HG03139 (cell line): ENCODE results near the gene SNX2.

Source experiments
- ATAC-seq: cut with Tn5 transposase; IDR thresholded peaks from one replicate; pipeline ENCODE4 v1.9.1; 2021; ENCODE audit not compliant: unreplicated experiment

The SNX2 gene

GRCh38 chr5:122770477-122770876 lies 4.4 kb upstream of the SNX2 start:
- no peak for ATAC-seq

DNA sequence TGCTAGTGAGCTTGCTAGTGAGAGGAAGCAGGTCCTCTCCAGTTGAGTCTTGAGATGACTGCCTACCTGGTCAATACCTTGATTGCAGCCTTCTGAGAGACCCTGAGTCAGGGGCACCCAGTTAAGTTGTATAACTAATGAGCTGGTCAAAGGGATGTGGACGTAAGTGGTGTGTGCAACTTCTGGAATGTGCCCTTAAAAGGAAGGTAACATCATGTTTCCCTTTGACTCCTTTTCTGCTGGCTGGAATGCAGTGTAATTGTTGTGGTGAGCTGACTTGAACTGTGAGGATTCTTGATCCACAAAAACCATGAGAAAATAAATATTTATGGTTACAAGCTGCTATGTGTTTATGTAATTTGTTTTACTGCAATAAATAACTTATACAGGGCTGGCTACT lies 2.4 kb upstream of the SNX2 start:
- ATAC-seq, result no peak

GRCh38 chr5:122773619-122774018 lies 1.3 kb upstream of the SNX2 start:
- no peak for ATAC-seq

- ATAC-seq, result peak; percentile 23
Measured at GRCh38 chr5:122774519-122774860, 390 bp upstream of the SNX2 start.

GRCh38 chr5:122775550-122776542 lies 966 bp downstream of the SNX2 start:
- ATAC-seq, result no peak

DNA sequence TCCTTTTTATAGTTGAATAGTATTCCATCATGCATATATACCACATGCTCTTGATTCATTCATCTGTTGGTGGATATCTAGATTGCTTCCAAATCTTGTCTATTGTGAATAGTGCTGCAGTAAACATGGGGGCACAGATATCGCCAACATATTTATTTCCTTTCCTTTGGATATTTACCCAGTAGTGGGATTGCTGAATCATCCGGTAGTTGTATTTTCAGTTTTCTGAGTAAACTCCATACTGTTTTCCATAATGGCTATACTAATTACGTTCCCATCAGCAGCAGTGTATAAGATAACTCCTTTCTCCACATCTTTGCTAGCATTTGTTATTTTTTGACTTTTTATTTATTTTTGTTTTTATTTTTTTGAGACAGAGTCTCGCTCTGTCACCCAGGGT lies 3.3 kb downstream of the SNX2 start:
- no peak for ATAC-seq

GRCh38 chr5:122779451-122779850 lies 4.6 kb downstream of the SNX2 start:
- ATAC-seq, result no peak

DNA sequence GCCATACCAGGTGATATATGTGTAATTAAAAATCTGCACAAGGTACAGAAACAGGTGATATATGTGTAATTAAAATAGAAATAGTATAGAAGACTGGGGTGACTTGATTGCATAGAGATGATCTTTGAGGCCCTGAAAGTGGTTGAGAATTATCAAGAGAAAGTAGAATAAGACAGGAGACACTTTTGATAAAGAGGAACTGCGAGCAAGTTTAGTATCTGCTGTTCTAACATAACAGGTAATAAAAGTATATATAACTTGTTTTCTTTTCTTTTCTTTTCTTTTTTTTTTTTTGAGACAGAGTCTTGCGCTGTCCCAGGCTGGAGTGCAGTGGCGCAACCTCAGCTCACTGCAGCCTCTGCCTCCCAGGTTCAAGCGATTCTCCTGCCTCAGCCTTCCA lies 5.4 kb downstream of the SNX2 start:
- ATAC-seq, result no peak

- ATAC-seq, result no peak
Measured at GRCh38 chr5:122781465-122781864, 6.6 kb downstream of the SNX2 start.

- ATAC-seq, result no peak
Measured at GRCh38 chr5:122785294-122785693, 10.4 kb downstream of the SNX2 start.

- ATAC-seq, result no peak
Measured at GRCh38 chr5:122788371-122788770, 13.5 kb downstream of the SNX2 start.

GRCh38 chr5:122788996-122789395 lies 14.1 kb downstream of the SNX2 start:
- no peak for ATAC-seq

GRCh38 chr5:122789461-122790171 lies 14.7 kb downstream of the SNX2 start:
- ATAC-seq, result no peak

- no peak for ATAC-seq
Measured at GRCh38 chr5:122790354-122791103, 15.6 kb downstream of the SNX2 start.

DNA sequence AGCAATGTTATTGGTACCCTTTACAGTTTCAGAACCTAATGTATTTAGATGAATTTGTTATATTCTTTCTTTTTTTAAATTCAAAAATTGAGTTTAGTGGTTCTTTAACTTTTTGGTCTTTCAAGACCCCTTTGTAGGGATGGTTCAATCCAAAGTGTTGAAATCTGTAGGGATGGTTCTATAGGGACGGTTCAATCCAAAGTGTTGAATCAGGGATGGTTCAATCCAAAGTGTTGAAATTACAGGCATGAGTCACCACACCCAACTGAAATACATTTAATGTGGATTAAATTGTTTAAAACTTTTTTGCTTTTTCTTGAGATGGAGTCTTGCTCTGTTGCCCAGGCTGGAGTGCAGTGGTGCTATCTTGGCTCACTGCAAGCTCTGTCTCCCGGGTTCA lies 30.6 kb downstream of the SNX2 start:
- no peak for ATAC-seq

- ATAC-seq, result no peak
Measured at GRCh38 chr5:122810405-122810804, 35.5 kb downstream of the SNX2 start.

DNA sequence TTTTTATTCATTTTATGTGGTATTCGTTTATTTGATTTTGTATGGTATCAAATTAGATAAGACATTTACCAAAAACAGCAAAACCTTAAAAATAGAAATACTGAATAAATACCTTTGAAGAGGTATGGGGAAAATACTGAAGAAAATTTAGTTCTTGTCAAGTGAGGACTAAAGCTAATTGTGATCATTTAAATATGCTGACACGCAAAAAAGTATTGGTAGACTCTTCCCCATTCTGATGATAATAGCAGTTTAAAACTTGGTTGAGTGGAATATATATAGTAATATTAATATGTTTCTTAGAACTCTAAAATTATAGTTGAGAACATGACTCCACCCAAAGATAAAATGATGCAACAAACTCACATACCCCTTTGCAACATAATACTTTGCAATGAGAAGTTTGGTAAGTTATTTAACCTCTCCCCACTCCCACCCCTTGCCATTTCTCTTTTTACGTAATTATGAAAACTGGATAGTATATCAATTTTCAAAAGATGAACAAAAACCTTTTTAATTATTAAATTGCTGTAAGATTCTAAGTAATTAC lies 40.4 kb downstream of the SNX2 start:
- no peak for ATAC-seq

DNA sequence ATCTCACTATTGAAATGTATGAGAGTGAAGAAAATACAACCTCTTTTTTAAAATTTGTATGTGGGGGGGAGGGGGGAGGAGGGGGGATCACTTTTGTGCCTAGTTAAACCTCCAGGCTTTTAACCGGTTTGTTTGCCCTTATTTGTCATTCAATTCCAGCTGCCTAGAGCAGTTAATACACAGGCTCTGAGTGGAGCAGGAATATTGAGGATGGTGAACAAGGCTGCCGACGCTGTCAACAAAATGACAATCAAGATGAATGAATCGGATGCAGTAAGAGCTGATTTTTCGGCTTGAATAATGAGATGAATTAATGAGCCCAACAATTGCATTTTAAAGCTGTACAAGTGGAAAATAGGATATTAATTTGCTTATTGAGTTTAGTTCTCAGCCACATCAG lies 41.9 kb downstream of the SNX2 start:
- ATAC-seq, result no peak

GRCh38 chr5:122831984-122832383 lies 57.1 kb downstream of the SNX2 start:
- no peak for ATAC-seq

DNA sequence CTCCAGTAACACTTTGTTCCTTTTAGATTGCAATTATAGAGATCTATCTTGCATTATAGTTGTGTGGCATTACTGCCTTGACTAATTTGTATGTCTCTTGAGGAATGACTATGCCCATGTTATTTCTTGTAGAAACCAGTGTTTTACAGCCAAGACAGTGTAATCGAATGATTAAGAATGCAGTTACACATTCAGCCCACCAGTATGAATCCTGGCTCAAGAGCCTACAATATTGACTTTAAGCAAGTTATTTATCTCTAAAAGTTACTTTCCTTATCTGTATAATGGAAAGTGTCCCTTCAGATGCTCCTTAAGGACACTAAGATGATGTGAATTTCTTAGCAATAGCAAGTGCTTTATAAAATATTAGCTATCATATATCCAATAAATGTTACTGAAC lies 60.8 kb downstream of the SNX2 start:
- no peak for ATAC-seq

- ATAC-seq, result no peak
Measured at GRCh38 chr5:122836947-122837346, 62.1 kb downstream of the SNX2 start.
